Ectodermal cell (in vitro differentiated cells): Measurements from ENCODE around the gene SLC25A21.

ENCODE experiments used
- H3K27ac ChIP-seq: 2 replicates; pipeline ENCODE4 v1.7.0; 2013; ENCODE audit warnings: mild to moderate bottlenecking, low read depth, low read length; ENCODE audit not compliant: insufficient read depth, poor library complexity, severe bottlenecking
- H3K27me3 ChIP-seq: 2 replicates; pipeline ENCODE4 v1.7.0; 2013; ENCODE audit warnings: mild to moderate bottlenecking, low read length; ENCODE audit not compliant: insufficient read depth, control insufficient read depth, poor library complexity, severe bottlenecking
- H3K36me3 ChIP-seq: one replicate; pipeline ENCODE4 v1.7.0; 2013; ENCODE audit warnings: low read length; ENCODE audit not compliant: control insufficient read depth, insufficient read depth
- H3K4me1 ChIP-seq: one replicate; pipeline ENCODE4 v1.7.0; 2013; ENCODE audit warnings: low read length; ENCODE audit not compliant: control insufficient read depth, insufficient read depth
- H3K4me3 ChIP-seq: 2 replicates; pipeline ENCODE4 v1.7.0; 2013; ENCODE audit warnings: low read depth, low read length, control low read depth; ENCODE audit not compliant: insufficient read depth
- H3K9me3 ChIP-seq: 2 replicates; pipeline ENCODE4 v1.7.0; 2013; ENCODE audit warnings: mild to moderate bottlenecking, low read length, moderate library complexity; ENCODE audit not compliant: control insufficient read depth
- WGBS, 2 experiments: methylation state at CpG; one replicate each; pipeline ENCODE4 v1.1.7; 2013; ENCODE audit warnings: missing lambda C conversion rate in 2 of 2; 5-methylcytosine and 5-hydroxymethylcytosine counted together

Gene SLC25A21

GRCh38 chr14:36844443-36845195, 327.8 kb downstream of the SLC25A21 start:
- no peak overlapping the region for H3K27ac ChIP-seq
- no peaks in the 10 kb centered on the region for H3K4me1 ChIP-seq
- 84 to 88% methylated on average over 6 of the region's 6 CpGs for WGBS, 2 experiments
- no peaks in the 10 kb centered on the region for H3K36me3 ChIP-seq
- no peaks in the 10 kb centered on the region for H3K27me3 ChIP-seq
- no peaks in the 10 kb centered on the region for H3K9me3 ChIP-seq
- no peak overlapping the region for H3K4me3 ChIP-seq

GRCh38 chr14:36843410-36843809, 329.0 kb downstream of the SLC25A21 start:
- Histone ChIP-seq H3K36me3 (no peaks in the 10 kb centered on the region), H3K27ac (no peak overlapping the region), H3K4me3 (no peak overlapping the region), H3K27me3 (no peaks in the 10 kb centered on the region), H3K9me3 (no peaks in the 10 kb centered on the region), H3K4me1 (no peaks in the 10 kb centered on the region)
- WGBS, 2 experiments: 84 to 88% methylated on average over 1 of the region's 1 CpG

- H3K36me3 ChIP-seq: no peaks in the 10 kb centered on the region
- no peak overlapping the region for H3K4me3 ChIP-seq
- H3K27me3 ChIP-seq: no peaks in the 10 kb centered on the region
- H3K9me3 ChIP-seq: no peaks in the 10 kb centered on the region
- H3K27ac ChIP-seq: no peak overlapping the region
- no peaks in the 10 kb centered on the region for H3K4me1 ChIP-seq
- WGBS, 2 experiments: 57 to 61% methylated on average over 2 of the region's 2 CpGs
Observed at GRCh38 chr14:36835128-36835527, 337.3 kb downstream of the SLC25A21 start.

- WGBS, 2 experiments: 96 to 97% methylated on average over 2 of the region's 2 CpGs
Observed at GRCh38 chr14:36834293-36834692, 338.1 kb downstream of the SLC25A21 start.

GRCh38 chr14:36829547-36829946, 342.9 kb downstream of the SLC25A21 start:
- Histone ChIP-seq H3K9me3 (no peaks in the 10 kb centered on the region), H3K4me3 (no peak overlapping the region), H3K27me3 (no peaks in the 10 kb centered on the region), H3K36me3 (no peaks in the 10 kb centered on the region), H3K4me1 (peaks cover 4% of the 10 kb centered on the region), H3K27ac (no peak overlapping the region)
- WGBS, 2 experiments: 88 to 97% methylated on average over 3 of the region's 3 CpGs

More at GRCh38 chr14:36834293-36834692, 338.1 kb downstream of the SLC25A21 start:
- H3K27me3 ChIP-seq: no peaks in the 10 kb centered on the region
- H3K36me3 ChIP-seq: no peaks in the 10 kb centered on the region
- no peaks in the 10 kb centered on the region for H3K9me3 ChIP-seq
- H3K4me1 ChIP-seq: no peaks in the 10 kb centered on the region
- H3K4me3 ChIP-seq: no peak overlapping the region
- H3K27ac ChIP-seq: no peak overlapping the region

- no peaks in the 10 kb centered on the region for H3K27me3 ChIP-seq
- peaks cover 4% of the 10 kb centered on the region for H3K4me1 ChIP-seq
- WGBS, 2 experiments: 17 to 31% methylated on average over 2 of the region's 2 CpGs
- no peak overlapping the region for H3K27ac ChIP-seq
- no peak overlapping the region for H3K4me3 ChIP-seq
- no peaks in the 10 kb centered on the region for H3K36me3 ChIP-seq
- H3K9me3 ChIP-seq: no peaks in the 10 kb centered on the region
Observed at GRCh38 chr14:36827861-36828260, 344.5 kb downstream of the SLC25A21 start.

GRCh38 chr14:36826614-36827013, 345.8 kb downstream of the SLC25A21 start:
- no peak overlapping the region for H3K27ac ChIP-seq
- 78 to 81% methylated on average over 6 of the region's 6 CpGs for WGBS, 2 experiments

GRCh38 chr14:36824854-36825253, 347.6 kb downstream of the SLC25A21 start:
- Histone ChIP-seq H3K4me3 (no peak overlapping the region), H3K9me3 (no peaks in the 10 kb centered on the region), H3K27me3 (no peaks in the 10 kb centered on the region), H3K27ac (no peak overlapping the region), H3K36me3 (no peaks in the 10 kb centered on the region), H3K4me1 (peaks cover 4% of the 10 kb centered on the region)
- WGBS, 2 experiments: 92 to 93% methylated on average over 4 of the region's 4 CpGs

More at GRCh38 chr14:36826614-36827013, 345.8 kb downstream of the SLC25A21 start:
- Histone ChIP-seq H3K36me3 (no peaks in the 10 kb centered on the region), H3K4me3 (no peak overlapping the region), H3K9me3 (no peaks in the 10 kb centered on the region), H3K4me1 (peaks cover 4% of the 10 kb centered on the region), H3K27me3 (no peaks in the 10 kb centered on the region)

GRCh38 chr14:36823651-36824050, 348.8 kb downstream of the SLC25A21 start:
- Histone ChIP-seq H3K4me1 (peaks cover 4% of the 10 kb centered on the region), H3K27me3 (no peaks in the 10 kb centered on the region), H3K9me3 (no peaks in the 10 kb centered on the region), H3K4me3 (no peak overlapping the region), H3K27ac (no peak overlapping the region), H3K36me3 (no peaks in the 10 kb centered on the region)
- 69 to 71% methylated on average over 4 of the region's 4 CpGs for WGBS, 2 experiments

- H3K4me1 ChIP-seq: peaks cover 4% of the 10 kb centered on the region
- H3K27ac ChIP-seq: no peak overlapping the region
- H3K4me3 ChIP-seq: no peak overlapping the region
- no peaks in the 10 kb centered on the region for H3K36me3 ChIP-seq
- H3K9me3 ChIP-seq: no peaks in the 10 kb centered on the region
- no peaks in the 10 kb centered on the region for H3K27me3 ChIP-seq
Observed at GRCh38 chr14:36822685-36823084, 349.7 kb downstream of the SLC25A21 start.
